Panc1 (cell line): ENCODE measurements around the gene RAI1.

Source experiments
- POLR2AphosphoS5 ChIP-seq: IDR thresholded peaks from 2 replicates; pipeline ENCODE4 v1.6.1; 2012; ENCODE audit warnings: mild to moderate bottlenecking, low read depth, low read length, moderate library complexity
- TF ChIP-seq, protein P1 (sequence below), 2 experiments: IDR thresholded peaks; 2 replicates each; pipeline ENCODE4 v1.6.1; 2011 to 2012; ENCODE audit warnings: low read depth in 2 of 2, control low read depth in 1 of 2, low read length in 1 of 2, mild to moderate bottlenecking in 1 of 2, moderate library complexity in 1 of 2; ENCODE audit not compliant: insufficient read depth in 1 of 2

DNA sequence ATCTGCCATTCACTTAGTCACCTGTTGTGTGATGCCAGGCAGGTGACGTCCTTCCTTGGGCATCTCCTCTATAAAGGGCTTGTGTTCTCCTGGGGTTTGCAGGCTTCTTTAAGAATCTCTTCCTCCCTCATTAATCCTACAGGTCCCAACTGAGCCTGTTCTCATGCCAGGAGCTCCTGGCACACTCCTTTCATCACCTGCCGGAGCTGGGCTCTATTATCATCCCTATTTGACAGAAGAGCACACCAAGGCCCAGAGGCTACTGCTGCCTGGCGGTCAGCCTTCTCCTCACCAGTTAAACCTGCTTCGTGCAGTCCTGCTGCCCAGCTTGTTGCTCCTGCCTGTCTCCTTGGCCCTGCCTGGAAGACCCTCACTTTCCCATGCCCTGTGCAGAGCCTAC, 51.2 kb downstream of the RAI1 start:
- no peak for TF ChIP-seq POLR2AphosphoS5
- TF ChIP-seq, protein P1, sequence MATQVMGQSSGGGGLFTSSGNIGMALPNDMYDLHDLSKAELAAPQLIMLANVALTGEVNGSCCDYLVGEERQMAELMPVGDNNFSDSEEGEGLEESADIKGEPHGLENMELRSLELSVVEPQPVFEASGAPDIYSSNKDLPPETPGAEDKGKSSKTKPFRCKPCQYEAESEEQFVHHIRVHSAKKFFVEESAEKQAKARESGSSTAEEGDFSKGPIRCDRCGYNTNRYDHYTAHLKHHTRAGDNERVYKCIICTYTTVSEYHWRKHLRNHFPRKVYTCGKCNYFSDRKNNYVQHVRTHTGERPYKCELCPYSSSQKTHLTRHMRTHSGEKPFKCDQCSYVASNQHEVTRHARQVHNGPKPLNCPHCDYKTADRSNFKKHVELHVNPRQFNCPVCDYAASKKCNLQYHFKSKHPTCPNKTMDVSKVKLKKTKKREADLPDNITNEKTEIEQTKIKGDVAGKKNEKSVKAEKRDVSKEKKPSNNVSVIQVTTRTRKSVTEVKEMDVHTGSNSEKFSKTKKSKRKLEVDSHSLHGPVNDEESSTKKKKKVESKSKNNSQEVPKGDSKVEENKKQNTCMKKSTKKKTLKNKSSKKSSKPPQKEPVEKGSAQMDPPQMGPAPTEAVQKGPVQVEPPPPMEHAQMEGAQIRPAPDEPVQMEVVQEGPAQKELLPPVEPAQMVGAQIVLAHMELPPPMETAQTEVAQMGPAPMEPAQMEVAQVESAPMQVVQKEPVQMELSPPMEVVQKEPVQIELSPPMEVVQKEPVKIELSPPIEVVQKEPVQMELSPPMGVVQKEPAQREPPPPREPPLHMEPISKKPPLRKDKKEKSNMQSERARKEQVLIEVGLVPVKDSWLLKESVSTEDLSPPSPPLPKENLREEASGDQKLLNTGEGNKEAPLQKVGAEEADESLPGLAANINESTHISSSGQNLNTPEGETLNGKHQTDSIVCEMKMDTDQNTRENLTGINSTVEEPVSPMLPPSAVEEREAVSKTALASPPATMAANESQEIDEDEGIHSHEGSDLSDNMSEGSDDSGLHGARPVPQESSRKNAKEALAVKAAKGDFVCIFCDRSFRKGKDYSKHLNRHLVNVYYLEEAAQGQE (IDR thresholded peaks at IDR 0.05; ENCODE audit: insufficient read depth in 1 of 2, low read depth in 2 of 2, low read length in 1 of 2): no peak
